Hindlimb muscle (tissue), 1 donor: Measurements from ENCODE around the gene CHST11. TPM values are rescaled to one million over a fixed set of nuclear protein-coding genes. Genes with fewer than 3 reads are reported as not detected.
"Not testable (repeated sequence)": the region's sequence is repeated elsewhere in the genome, so short reads cannot be mapped to it uniquely, and the experiment has no call there.

Experiments
- DNase-seq: peaks from one replicate; pipeline ENCODE4 v3.0.0-alpha.2; 2013
- polyA plus RNA-seq: library from polyadenylated mRNA; unstranded; fragments of 120-200 nt; gene quantifications from one replicate; pipeline ENCODE4 v1.2.1, GENCODE V29; 2013; ENCODE audit not compliant: insufficient read length

The CHST11 gene
- polyA plus RNA-seq, 1 donor = 4.0 TPM

GRCh38 chr12:104506676-104507401 is 50.1 kb downstream of the CHST11 start:
- DNase-seq = no peak

DNA sequence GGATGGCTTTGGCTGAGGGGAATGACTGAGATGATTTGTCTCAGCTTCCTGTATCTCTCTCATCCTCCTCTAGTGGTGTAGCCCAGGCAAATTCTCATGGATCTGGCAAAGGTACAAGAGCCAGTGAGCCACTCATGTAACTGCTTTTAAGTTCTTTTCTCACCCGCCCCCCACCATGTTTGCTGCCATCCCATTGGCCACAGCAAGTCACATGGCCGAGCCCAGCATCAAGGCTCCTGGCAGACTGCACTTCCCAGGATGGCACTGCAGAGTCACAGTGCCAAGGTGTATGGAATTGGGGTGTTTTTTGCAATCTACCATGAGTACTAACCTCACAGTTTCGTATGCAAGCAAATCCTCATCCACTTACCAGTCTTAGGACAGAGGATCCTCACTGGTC is 50.9 kb downstream of the CHST11 start:
- no peak for DNase-seq

DNA sequence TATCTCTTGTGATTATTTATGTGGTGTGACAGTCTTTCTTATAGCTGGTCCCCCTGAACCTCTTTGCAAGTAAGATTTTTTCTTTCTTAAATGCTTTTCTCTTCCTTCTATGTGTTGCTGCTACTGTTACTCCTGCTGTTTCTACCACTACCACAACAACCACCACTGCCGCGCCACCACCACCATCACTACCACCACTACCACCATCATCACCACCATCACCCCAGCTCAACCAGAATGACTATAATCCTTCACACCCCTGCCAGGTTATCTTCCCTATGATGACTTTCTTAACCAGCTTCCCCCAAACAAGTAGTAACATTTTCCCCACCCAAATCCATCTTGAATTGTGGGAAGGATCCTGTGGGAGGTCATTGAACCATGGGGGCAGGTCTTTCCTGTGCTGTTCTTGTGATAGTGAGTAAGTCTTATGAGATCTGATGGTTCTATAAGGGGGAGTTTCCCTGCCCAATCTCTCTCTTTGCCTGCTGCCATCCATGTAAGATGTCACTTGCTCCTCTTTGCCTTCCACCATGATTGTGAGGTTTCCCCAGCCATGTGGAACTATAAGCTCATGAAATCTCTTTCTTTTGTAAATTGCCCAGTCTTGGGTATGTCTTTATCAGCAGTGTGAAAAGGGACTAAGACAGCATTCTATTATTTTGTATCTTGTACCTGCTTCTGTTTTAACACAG is 52.2 kb downstream of the CHST11 start:
- DNase-seq = no peak

DNA sequence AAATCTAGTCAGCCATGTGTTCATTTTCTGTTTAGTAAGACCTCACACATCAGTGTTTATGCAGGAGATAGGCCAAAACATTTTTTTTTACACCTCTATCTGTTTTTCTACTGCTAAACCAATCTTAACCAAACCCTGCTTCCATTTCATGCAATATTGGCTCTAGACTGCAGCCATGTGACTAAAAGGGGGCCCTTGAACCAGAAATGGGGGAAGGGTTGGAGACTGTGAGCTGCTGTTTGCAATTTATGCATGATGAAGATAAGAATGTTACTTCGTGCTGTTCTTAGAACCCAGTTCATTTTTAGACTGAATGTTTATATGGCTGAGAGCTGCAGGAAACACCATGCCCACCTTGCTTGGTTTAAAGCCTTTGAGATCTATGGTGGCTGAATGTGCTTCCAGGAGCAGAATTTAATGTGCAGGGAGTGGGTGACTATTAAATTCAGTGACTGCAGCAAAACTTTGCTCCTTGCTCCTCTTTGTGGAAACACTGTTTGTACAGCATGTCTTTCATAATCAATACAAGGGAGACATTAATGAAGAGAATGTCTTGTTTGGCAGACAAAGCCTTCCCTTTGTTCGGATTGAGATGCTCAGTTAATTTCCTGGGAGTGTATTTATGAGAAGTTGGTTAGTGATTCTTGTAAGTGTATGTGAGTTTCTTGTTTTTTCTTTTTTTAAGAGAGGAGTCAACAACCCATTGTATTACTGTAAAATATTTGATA is 53.6 kb downstream of the CHST11 start:
- no peak for DNase-seq

DNA sequence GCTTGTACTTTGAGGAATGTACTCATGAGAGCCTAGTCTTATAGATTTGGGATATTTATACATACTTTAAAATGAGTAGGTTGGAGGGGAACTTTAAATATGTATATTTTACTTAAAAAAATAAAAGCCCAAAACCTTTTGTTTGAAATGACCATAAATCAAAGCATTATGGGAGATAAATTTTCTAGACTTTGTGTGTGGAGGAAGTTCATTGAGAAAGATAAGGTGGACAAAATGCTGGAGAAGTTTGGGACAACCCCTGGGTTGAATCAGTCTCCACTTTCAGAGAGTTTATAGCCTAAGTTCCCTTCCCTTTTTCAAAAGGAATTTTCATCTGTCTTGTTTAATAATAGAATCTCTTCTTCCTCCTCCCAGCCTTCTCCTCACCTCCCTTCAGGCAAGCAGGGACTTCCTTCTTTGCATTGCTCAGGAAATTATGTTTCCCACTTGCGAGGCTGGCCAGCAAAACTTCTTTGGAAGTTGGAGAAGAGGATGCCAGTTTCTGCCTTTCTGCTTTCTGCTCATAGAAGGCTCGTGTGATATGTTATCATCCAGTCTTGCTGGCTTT is 54.2 kb downstream of the CHST11 start:
- DNase-seq = no peak

DNA sequence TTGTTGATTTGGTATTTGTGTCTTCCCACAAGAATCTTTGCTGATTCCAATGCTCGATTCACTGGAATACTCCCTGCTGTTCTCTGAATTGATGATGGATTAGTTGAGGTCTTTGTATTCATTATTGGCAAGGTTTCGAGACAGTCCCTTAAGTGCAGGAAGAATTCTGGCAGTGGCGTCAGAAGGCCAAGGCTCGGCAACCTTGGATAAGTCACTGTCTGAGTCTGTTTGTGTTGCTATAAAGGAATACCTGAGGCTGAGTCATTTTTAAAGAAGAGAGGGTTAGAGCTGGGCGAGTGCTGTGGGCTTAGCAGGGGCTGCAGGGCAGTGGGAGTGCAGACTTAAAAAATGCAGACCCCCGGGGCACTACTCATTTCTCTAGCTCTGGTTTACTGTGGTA is 56.9 kb downstream of the CHST11 start:
- DNase-seq = no peak

DNA sequence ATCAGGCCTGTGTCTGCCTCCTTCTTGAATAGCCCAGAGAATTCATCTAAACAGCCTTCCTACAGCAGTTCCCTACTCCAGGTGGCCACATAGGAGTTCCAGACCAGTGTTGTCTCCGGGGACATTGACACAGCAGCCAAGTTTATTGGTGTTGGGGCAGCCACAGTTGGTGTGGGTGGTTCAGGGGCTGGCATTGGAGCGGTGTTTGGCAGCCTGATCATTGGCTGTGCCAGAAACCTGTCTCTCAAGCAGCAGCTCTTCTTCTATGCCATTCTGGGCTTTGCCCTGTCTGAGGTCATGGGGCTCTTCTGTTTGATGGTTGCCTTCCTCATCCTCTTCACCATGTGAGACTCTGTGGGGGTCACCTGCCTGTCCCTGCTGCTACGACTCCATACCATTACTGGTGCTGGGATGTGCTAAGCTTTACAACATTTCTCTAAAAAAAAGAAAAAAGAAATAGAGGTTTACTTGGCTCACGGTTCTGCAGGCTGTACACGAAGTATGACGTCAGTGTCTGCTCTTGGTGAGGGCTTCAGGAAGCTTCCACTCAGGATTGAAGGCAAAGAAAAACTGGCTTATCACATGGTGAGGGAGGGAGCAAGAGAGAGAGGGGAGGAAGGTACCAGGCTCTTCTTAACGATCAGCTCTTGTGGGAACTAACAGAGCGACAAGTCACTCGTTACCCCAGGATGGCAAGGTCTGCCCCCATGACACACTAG is 57.5 kb downstream of the CHST11 start:
- no peak for DNase-seq

- no peak for DNase-seq
These were observed 59.2 kb downstream of the CHST11 start for GRCh38 chr12:104515899-104516298.

DNA sequence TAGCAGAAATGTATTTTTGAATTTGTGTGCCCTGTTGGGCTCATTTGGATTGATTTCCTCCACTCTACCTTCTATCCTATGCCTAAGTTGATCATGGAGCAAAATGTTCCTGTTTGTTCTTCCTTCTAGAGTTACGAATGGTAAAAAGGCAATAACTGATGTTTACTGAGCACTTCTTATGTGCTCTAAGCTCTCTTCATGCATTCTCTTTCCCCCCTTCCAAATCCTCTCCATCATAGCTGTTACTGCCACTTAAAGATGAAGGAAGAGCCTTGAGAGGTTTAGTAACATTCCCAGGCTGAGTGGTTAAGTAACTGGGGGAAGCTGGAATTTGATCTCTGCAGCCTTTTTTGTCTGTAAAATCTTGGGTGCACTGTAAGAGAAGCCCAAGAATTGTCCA is 60.1 kb downstream of the CHST11 start:
- no peak for DNase-seq

GRCh38 chr12:104517880-104518279 is 61.1 kb downstream of the CHST11 start:
- no peak for DNase-seq

GRCh38 chr12:104519190-104520019 is 62.7 kb downstream of the CHST11 start:
- DNase-seq = no peak

GRCh38 chr12:104520242-104520900 is 63.6 kb downstream of the CHST11 start:
- DNase-seq = no peak

GRCh38 chr12:104521731-104522130 is 65.0 kb downstream of the CHST11 start:
- DNase-seq = no peak

GRCh38 chr12:104522985-104523722 is 66.4 kb downstream of the CHST11 start:
- no peak for DNase-seq

DNA sequence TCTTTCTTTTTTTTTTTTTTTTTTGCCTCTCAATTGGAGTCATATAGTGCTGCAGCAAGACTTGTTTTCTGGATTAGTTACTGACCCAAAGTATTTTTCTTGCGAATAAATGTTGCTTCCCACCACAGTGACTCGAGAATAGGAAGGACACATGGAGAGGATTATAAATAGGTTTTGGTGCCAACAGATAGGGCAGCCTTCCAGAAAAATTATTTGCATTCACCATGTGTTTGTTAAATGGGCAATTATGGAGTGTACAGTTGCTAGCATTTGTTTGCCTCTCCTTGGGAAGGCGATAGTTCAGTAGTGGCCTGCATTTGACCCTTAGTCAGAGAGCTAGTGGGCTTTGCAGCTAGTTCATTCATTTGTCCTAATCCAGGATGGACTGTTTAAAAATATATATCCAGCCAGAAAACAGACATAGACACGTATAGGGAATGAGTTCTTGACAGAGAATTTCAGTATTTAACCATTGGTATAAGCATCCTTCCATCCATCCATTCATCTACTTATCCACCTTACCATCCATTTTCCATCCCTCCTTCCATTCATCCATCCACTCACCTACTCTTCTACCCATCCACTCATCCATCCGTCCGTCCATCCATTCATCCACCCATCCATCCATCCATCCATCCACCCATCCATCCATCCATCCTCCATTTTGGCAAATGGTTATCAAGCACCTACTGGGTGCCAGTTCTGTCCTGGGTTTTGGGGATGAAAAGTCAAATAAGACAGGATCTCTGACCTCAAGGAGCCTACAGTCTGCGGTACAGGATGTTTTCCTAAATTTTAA is 67.5 kb downstream of the CHST11 start:
- DNase-seq = no peak

DNA sequence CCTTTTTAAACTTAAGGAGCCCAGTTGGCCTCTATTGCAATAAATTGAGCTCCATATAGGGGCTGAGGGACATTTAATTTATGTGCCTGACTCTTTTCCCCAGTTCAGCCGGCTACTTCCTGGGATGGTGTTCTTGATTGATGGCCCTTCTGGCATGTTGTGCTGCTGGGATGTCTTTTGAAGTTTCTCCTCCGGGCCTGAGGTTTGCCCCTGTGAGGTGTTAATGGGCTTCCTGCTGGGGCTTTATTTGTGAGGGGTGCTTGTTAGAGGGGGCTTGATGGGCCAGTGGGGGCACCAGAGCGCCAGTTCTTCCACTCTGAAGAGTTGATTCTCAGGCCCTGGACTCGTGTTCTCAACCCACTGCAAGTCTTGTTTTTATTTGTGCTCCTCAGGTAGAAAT is 69.6 kb downstream of the CHST11 start:
- no peak for DNase-seq

DNA sequence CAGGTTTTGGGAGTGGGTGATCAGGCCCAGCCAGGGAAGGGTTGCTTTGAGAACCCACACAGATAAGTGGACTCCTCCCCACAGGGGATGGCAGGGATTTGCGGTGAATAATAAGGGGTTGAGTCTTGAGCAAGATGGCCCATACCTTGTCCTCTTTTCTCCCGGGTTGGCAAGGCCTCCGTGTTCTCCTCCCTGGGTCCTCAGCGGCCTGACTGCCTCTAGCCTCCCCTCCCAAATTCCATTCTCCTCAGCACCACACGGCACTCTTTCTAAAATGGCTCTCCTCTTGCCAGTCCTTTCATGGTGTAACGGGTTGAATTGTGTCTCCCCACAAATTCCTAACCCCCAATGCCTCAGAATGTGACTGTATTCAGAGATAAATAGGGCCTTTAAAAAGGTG is 70.0 kb downstream of the CHST11 start:
- DNase-seq = no peak

GRCh38 chr12:104527653-104528052 is 70.9 kb downstream of the CHST11 start:
- not testable (repeated sequence) for DNase-seq

- DNase-seq = no peak
These were observed 72.6 kb downstream of the CHST11 start for GRCh38 chr12:104529130-104529874.
